ENCODE data around the gene POLD1. TPM values are rescaled to one million over a fixed set of nuclear protein-coding genes. Genes with fewer than 3 reads are reported as not detected.
"Not testable (repeated sequence)": the region's sequence is repeated elsewhere in the genome, so short reads cannot be mapped to it uniquely, and the experiment has no call there.

Gene POLD1
- total RNA-seq, 1 donor from 2014 or later: 82.0 TPM

- DNase-seq (ENCODE audit: low read depth, low spot score): no peak
These were observed 18.5 kb upstream of the POLD1 start, which contains the start of gene NAPSA for GRCh38 chr19:50365434-50366306. Gene NAPSA (minus strand): TSS chr19:50365639. CDS start chr19:50365621, 18 bp downstream.

DNA sequence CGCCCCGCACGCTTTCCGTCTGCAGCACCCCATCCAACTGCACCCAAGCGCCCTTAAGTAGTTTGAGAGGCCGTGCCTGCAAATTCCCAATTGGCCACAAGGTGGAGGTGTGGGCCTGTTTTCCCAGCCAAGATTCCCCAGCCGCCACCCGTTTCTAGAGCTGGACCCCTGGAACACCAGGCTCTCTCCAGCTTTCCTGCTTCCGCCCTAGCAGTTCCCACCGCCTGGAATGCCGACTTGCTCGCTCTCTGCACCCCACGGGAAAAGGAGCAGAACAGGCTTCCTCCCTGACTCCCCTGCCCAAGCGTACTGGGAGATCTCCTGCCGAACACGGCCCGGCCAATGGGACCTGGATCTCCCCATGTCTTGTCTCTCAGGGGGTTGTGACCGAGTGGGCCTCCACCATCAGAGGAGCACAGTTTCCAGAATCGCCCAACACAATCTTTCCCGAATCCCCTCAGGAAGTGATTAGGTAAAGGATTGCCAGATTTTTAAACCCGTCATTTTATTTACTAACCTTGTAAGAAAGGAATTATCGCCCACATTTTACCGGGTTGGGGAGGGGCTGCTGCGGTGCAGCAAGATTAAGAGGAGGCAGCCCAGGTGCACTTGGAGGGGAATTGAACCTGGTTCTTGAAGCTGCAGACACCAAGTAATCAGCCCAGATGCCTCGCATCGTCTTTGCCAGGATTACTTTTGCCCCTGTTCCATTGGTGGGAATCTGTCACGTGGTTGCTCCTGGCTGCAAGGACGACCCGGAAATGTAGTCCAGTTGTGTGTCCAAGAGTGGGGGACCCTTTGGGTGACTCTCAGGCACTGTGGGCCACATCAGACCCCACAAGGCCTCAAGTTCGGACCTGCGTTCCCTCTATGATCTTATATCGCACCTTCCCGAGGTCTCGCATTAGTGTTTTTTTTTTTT is 15.2 kb upstream of the POLD1 start:
- DNase-seq (ENCODE audit: low read depth, low spot score): no peak

- DNase-seq (ENCODE audit: low read depth, low spot score): no peak
These were observed 12.2 kb upstream of the POLD1 start for GRCh38 chr19:50371914-50372475.

- peak; percentile 92 for DNase-seq (ENCODE audit: low read depth, low spot score)
These were observed 7.7 kb upstream of the POLD1 start, which contains the start of gene NR1H2 for GRCh38 chr19:50376166-50377050. Gene NR1H2 (plus strand): TSS chr19:50376457. CDS start chr19:50377606, 1,149 bp downstream.

DNA sequence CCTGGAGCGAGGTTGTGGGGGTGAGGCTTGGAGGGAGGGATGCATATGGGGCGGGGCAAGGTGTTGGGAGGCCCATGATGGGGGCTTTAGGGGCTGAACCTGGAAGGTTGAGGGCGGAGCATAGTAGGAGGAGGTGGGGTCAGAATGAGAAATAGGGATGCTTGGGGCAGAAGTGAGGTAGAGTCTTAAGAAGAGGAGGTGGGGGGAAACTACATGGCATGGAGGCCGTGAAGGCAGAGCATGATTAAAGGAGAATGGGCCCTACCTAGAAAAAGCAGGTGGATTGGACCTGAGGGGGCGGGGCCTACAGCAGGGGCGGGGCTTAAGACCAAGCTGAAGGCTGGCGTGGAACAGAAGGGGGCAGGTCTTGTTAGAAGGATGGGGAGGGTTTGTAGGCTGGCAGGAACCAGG is 7.1 kb upstream of the POLD1 start:
- DNase-seq (ENCODE audit: low read depth, low spot score): no peak

DNA sequence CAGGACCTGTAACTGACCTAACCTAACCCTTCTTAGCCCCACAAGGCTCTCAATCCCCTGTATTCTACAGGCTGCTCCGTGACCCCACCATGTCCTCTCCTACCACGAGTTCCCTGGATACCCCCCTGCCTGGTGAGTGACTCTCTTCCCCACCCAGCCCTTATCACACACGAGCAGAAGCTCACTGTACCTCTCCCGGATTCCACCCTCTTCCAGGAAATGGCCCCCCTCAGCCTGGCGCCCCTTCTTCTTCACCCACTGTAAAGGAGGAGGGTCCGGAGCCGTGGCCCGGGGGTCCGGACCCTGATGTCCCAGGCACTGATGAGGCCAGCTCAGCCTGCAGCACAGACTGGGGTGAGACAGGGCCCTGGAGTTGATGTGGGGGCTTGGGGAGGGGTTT is 6.6 kb upstream of the POLD1 start:
- no peak for DNase-seq (ENCODE audit: low read depth, low spot score)

- no peak for DNase-seq (ENCODE audit: low read depth, low spot score)
These were observed 5.8 kb upstream of the POLD1 start for GRCh38 chr19:50378169-50378862.

DNA sequence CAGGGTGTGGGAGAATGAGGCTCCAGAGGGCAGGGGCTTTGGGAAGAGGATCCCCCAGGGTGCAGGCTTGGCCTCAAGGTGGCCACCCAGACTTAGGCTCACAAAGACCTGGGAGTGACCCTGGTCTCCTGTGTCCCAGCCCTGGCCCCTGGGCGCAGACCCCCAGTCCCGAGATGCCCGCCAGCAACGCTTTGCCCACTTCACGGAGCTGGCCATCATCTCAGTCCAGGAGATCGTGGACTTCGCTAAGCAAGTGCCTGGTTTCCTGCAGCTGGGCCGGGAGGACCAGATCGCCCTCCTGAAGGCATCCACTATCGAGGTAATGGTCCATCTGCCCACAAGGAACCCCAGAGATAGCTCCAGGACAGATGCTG is 5.3 kb upstream of the POLD1 start:
- DNase-seq (ENCODE audit: low read depth, low spot score): no peak

- no peak for DNase-seq (ENCODE audit: low read depth, low spot score)
These were observed 4.5 kb upstream of the POLD1 start for GRCh38 chr19:50379602-50380001.

DNA sequence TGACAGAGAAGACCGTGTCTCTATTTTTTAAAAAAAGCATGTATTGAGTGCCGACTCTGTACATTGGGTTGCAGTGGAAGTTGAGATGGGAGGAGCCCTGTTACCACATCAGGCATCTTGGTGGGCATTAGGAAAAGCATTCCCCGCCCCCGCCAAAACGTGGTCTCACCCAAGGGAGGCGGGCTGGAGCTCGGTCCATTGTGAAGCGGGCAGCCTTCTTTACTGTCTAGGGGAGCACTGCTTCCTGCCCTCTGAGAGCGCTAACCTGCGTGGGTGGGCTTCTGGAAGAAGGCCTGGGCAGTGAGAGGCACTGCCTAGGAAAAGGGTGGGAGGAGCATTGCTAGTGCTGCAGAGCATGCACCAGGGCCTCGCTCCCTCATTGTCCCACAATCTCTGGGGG is 4.0 kb upstream of the POLD1 start:
- no peak for DNase-seq (ENCODE audit: low read depth, low spot score)

GRCh38 chr19:50380751-50381151 is 3.4 kb upstream of the POLD1 start:
- no peak for DNase-seq (ENCODE audit: low read depth, low spot score)

- no peak for DNase-seq (ENCODE audit: low read depth, low spot score)
These were observed 2.0 kb upstream of the POLD1 start for GRCh38 chr19:50381881-50382729.

DNA sequence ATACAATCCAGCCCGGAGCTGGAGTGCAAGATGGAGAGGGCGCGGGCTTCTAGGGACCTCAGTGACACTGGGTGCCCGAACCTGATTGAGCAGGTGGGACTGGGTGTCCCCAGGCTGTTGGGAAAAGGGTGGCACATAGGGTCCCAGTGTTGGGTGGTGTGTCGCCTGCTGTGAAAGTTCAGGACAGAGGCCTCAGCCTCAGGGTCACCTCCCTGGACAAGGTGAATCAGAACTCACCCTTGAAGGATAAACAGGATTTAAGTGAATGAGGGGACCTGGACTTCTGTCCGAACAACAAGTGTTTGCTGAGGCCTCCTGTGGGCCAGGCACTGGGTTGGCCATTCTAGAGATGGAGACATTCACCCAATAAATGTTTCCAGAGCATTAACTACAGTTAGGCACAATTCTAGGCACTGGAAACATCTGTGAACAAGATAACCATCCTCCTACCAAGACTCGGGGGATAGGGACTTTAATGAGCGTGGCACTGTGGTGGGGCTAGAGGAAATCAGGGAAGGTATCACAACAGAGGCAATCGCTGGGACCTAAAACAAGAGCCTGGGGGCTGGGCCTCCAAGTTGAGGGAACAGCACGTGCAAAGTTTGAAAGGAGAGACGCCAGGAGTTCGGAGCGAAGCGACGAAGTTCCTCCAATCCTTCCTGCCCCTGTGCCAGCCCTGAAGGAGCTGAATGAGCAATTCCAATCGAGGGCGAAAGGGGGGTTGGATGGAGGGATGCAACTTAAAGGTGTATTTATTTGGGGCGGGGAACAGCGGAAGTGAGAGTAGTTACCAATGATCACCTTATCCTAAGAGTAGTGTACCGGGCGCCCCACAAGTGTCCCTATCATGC is 921 bp upstream of the POLD1 start:
- no peak for DNase-seq (ENCODE audit: low read depth, low spot score)

GRCh38 chr19:50384685-50385535 is 763 bp downstream of the POLD1 start:
- DNase-seq (ENCODE audit: low read depth, low spot score): no peak

DNA sequence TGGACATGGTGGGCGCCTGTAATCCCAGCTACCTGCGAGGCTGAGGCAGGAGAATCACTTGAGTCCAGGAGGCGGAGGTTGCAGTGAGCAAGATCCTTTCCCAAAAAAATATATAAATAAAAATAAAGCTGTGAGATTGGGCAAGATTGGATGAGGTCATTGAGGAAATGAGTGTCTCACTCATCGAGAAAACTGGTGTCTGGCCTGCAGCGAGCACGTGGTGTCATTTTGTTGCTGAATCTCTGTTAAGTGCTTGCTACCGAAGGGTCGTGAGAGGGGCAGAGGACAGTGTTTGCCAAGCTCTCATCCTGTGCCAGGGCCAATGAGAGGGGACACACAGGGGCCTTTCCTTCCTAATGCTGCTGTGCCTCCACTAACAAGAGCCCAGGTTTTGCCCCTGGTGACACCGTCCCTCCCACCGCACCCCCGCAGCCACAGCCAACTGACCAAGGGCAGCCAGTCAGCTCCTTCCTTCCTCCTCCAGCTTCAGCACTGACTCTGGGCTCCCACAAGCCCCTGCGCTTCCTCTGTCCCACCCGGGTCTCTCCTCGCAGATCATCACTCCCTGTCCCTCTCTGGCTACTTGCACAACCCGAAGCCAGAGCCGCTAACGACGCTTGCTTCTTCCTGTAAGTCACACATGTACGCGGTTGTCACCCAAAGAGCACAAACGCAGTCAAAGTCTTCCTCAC is 3.2 kb downstream of the POLD1 start:
- no peak for DNase-seq (ENCODE audit: low read depth, low spot score)

GRCh38 chr19:50387868-50388245 is 3.7 kb downstream of the POLD1 start:
- DNase-seq (ENCODE audit: low read depth, low spot score): no peak

DNA sequence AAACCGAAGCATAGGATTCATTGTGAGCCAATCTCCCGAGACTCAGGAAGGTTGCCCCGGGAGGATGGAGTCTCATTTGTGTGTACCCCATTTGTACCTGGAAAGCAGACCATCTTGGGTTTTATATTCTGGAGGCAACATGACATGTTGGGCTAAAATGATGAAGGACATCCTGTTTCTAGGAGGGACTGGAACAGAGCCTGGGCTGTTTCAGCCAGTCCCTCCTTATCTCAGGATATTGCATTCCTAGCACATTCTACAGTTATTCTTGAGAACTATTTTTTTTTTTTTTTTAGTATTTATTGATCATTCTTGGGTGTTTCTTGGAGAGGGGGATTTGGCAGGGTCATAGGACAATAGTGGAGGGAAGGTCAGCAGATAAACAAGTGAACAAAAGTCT is 6.1 kb downstream of the POLD1 start:
- DNase-seq (ENCODE audit: low read depth, low spot score): not testable (repeated sequence)

Measured in pulmonary artery endothelial cell (primary cell).